Omental fat pad (tissue), 4 donors: ENCODE data around the gene ARHGEF6. TPM values are rescaled to one million over a fixed set of nuclear protein-coding genes. Genes with fewer than 3 reads are reported as not detected.

Experiments used
- ATAC-seq: fragments of 150-250 bp; one replicate; pipeline ENCODE4 v1.9.1; 2016; ENCODE audit warnings: mild to moderate bottlenecking, moderate library complexity; ENCODE audit not compliant: low FRiP score
- DNase-seq: peaks from one replicate; pipeline ENCODE4 v3.0.0-alpha.2; 2019; ENCODE audit warnings: low spot score
- CTCF ChIP-seq, 3 donors: fragments of 450-650 bp; IDR thresholded peaks; one replicate each; pipeline ENCODE4 v1.5.1; 2016 to 2017; ENCODE audit warnings: antibody characterized with exemption in 3 of 3, mild to moderate bottlenecking in 3 of 3, moderate library complexity in 2 of 3
- total RNA-seq, 4 donors: library from RNA; depleted of rRNA; stranded (reverse); fragments of >200 nt; gene quantifications; one replicate each; pipeline ENCODE4 v1.1.0, GENCODE V29; 2016

The ARHGEF6 gene
- total RNA-seq, 4 donors from 2014 or later: 38.8 to 150 (median 57.5) TPM

- no peak for DNase-seq
- TF ChIP-seq CTCF (IDR thresholded peaks at IDR 0.05): no peak
- ATAC-seq: no peak
Measured at GRCh38 chrX:136768469-136769084, 12.2 kb downstream of the ARHGEF6 start.

GRCh38 chrX:136767104-136767941, 13.4 kb downstream of the ARHGEF6 start:
- TF ChIP-seq CTCF (IDR thresholded peaks at IDR 0.05): no peak
- ATAC-seq (peak; percentile 71), DNase-seq (no peak)

- ATAC-seq (no peak), DNase-seq (no peak)
- no peak for TF ChIP-seq CTCF (IDR thresholded peaks at IDR 0.05)
Measured at GRCh38 chrX:136766785-136767103, 14.0 kb downstream of the ARHGEF6 start.

- DNase-seq (no peak), ATAC-seq (no peak)
- TF ChIP-seq CTCF (IDR thresholded peaks at IDR 0.05): no peak
Measured at GRCh38 chrX:136765821-136766356, 14.8 kb downstream of the ARHGEF6 start.

- DNase-seq (no peak), ATAC-seq (no peak)
Measured at GRCh38 chrX:136764206-136764605, 16.5 kb downstream of the ARHGEF6 start.

GRCh38 chrX:136762820-136763452, 17.8 kb downstream of the ARHGEF6 start:
- ATAC-seq: no peak
- DNase-seq: no peak
- TF ChIP-seq CTCF (IDR thresholded peaks at IDR 0.05): no peak

More at GRCh38 chrX:136764206-136764605, 16.5 kb downstream of the ARHGEF6 start:
- TF ChIP-seq CTCF (IDR thresholded peaks at IDR 0.05): no peak
